HG02938 (cell line): Measurements from ENCODE around the gene DNAH8.

Source experiments
- ATAC-seq: cut with Tn5 transposase; IDR thresholded peaks from one replicate; pipeline ENCODE4 v1.9.1; 2021; ENCODE audit warnings: mild to moderate bottlenecking, moderate library complexity; ENCODE audit not compliant: unreplicated experiment

DNAH8 gene, protein sequence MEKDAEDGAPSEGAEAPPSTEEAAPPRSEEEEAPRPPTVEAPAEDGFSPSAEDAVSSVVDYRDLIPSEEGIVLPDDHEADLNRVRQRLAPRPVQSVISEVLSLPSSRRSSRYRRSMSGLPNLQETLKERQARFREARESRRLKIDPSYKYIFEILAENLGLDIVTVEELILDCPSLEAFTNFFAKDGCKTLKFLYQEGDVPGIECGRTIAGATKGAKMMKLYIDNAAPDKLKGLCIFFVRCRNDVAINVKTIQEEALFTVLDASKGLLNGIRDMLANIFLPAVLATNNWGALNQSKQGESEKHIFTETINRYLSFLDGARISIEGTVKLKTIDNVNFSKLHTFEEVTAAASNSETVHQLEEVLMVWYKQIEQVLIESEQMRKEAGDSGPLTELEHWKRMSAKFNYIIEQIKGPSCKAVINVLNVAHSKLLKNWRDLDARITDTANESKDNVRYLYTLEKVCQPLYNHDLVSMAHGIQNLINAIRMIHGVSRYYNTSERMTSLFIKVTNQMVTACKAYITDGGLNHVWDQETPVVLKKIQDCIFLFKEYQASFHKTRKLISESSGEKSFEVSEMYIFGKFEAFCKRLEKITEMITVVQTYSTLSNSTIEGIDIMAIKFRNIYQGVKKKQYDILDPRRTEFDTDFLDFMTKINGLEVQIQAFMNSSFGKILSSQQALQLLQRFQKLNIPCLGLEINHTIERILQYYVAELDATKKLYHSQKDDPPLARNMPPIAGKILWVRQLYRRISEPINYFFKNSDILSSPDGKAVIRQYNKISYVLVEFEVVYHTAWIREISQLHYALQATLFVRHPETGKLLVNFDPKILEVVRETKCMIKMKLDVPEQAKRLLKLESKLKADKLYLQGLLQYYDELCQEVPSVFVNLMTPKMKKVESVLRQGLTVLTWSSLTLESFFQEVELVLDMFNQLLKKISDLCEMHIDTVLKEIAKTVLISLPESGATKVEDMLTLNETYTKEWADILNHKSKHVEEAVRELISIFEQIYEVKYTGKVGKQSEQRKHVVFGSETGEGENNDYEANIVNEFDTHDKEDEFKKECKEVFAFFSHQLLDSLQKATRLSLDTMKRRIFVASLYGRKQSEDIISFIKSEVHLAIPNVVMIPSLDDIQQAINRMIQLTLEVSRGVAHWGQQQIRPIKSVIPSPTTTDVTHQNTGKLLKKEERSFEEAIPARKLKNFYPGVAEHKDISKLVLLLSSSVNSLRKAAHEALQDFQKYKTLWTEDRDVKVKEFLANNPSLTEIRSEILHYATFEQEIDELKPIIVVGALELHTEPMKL (N-terminal part only)

DNA sequence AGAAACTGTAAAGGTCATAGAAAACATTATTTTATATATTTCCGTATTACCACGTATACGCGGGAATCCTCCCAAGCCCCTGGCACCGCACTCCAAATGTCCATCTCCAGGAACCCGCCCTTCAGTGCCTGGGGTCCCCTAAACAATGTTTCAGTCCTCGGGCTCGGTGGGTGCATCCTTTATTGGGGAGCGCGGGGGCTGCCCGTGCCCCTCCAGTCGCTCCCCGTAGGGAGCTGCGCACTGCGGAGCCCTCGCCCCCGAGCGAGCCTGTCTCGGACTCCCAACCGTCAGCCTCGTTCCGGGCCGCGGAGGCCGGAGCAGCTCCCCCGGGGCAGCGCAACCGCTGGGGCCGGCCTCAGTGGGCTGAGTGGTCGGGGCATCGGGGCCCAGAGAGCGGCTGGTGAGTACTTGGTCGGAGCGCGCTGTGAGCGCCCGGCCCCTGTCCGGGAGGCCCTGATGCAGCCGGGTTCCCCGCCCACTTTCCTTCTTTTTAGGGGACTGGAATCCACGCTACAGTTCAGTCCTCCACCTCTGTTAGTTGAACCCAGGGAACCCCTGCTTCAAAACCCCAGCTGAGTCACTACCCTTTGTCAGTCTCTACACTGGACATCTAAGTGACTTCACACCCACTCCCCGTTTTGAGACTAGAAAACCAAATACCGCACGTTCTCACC is at the start of gene DNAH8:
DNAH8 (plus strand) TSS at position 296 of the 674 bp plus-strand sequence. CDS start 7,499 bp downstream, outside the sequence.
- no peak for ATAC-seq

DNA sequence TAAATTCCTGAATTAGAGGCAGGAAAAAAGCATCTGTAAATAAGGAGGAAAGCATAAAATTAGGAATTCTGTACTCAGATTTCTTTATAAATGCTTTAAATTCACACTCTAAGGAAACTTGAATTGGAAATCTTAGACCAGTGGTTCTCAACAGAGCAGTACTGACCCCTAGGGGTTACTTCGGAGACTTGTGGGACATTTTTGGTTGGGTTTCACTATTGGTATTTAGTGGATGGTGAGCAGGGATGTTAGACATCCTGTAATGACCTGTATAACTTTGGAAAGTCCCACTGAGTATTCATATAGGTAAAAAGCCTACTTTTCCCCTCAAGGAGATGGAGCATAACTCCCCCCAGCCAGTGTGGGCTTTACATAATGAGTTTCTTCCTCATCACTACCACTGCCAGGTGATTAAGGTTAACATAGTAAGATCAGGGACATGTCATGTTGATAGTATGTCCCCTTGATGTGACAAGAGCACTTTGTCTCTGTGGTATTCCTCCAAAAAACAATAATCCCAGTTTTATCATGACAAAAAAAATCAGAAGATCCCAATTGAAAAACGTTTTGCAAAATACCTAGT is 43.1 kb upstream of the DNAH8 start:
- peak; percentile 76 for ATAC-seq

DNA sequence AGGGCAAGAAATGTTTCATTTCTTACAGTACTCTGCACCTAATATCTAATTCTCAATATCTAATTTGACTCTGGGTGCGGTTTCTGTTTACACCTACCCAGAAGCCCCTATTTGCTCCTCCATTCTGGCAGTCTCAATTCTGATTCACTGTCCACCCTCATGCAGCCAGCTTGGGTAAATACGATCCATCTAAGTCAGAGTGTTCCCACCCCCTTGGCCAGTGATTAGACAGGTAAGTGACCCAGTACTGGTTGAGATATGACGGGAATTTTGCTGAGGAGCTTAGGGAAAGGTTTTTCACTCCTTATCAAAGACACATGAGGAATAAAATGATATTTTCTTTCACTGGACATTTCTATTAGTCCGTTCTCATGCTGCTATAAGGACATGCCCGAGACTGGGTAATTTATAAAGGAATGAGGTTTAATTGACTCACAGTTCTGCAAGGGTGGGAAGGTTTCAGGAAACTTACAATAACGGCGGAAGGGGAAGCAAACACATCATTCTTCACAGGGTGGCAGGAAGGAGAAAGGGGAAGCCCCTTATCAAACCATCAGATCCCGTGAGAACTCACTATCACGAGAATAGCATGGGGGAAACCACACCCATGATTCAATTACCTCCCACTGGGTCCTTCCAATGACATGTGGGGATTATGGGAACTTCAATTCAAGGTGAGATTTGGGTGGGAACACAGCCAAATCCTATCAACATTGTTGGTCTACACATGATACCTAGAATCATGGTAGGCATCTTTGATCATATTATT is 41.5 kb upstream of the DNAH8 start:
- ATAC-seq: no peak

DNA sequence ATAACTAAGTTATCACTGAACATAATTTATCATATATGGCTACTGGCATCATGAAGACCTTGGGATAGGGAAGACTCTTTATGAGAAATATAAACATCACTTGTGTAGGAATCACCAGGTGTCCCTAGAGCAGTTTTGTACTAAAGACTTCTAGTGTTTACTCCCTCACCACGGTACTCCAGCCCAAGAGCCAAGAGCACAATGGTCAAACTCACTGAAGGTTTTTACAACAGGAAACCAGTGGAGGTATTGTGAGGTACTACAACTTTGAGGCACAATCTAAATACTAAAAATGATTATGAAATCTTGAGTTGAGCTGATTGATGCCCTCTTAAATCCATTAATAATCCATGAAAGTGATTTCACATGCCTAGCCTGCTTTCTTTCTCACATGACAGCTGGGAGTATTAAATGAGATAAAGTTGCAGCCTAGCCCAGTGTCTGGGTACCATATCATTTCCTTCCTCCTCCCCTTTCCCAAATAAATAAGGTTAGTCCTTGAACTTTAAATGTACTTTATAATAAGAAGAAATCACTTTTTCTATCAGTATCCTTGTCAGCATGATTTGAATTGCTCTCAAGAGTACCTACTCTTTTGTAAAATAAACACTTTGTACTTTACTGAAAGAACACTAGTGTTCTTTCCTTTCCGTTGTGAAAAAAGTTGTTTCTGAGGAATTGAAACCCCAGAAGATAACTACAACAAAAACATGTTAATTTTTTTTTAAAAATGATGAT is 38.7 kb upstream of the DNAH8 start:
- ATAC-seq: no peak

DNA sequence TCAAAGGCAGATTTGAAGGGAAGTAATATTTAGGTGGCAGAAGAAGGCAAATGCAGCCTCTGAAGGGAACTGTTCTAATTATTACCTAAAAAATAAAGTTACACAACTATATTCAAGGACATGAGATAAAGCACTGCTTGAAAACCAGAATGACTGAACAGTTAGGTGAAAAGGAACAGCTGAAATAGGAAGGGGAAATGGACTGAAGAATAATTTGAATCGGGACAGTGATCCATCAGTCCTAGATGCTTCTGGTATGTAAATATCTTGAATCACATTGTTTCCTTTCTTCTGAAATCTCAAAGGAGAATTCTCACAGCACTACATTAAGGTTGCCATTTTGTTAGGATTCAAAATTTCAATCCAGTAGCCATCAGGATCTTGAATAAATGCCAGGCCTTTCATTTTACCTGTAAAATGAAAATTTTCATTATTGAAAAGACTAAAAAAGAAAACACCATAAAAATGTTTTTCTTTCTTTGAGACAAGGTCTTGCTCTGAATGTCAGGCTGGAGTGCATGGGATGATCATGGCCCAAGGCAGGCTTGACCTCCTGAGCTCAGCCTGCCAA is 38.1 kb upstream of the DNAH8 start:
- no peak for ATAC-seq

DNA sequence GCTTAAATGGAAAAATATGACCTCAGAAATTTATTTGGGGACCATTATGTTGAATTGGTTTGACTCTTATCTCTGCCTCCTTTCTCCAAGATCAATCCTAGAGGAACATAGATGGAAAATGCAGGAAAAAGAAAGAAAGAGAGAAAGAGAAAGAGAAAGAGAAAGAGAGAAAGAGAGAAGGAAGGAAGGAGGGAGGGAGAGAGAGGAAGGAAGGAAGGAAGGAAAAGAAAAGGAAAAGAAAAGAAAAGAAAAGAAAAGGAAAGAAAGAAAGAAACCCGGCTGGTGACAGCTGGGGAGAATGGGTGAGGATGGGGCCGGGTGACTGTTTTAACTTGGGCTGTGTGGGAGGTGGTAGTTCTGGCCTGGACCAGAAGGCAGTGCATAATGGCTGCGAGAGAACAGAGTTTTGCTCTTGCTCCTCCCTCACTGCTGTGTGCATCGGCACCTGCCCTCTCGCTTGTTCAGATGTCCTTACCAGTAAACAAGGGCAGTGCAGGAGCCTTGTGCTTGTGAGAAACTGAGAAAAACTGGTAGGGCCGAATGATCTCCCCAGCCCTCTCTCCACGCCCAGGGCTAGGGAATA is 36.8 kb upstream of the DNAH8 start:
- no peak for ATAC-seq

DNA sequence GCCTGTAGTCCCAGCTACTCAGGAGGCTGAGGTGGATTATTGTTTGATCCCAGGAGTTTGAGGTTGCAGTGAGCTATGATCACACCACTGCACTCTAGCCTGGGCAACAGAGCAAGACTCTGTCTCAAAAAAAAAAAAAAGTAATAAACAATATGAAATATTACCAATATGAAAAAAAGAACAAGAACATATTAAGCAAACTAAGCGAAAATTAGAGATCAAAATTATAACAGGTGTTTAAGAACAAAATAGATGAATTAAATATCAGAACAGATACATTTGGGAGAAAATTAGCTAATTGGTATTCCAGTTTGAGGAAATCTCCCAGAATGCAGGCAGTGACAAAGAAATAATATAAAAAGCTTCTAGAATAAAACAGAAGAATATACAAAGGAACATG is 35.4 kb upstream of the DNAH8 start:
- ATAC-seq: no peak

DNA sequence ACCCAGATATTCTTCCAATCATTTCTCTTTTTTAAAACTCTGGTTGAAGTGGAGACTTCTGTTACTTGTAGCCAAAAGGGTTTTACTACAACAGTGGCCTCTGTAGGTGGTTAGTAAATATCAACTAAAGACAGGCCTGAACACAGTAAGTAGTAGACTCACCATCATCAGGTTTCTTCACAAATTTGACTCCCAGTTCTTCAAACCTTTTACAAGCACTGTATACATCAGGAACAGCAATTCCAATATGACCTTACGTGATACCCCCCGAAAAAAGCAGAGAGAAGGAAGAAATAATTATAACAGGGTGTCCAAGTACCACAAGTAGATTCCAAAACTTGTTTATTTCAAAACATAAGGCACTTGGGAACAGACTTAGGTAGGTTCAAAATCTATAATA is 33.3 kb upstream of the DNAH8 start:
- no peak for ATAC-seq

DNA sequence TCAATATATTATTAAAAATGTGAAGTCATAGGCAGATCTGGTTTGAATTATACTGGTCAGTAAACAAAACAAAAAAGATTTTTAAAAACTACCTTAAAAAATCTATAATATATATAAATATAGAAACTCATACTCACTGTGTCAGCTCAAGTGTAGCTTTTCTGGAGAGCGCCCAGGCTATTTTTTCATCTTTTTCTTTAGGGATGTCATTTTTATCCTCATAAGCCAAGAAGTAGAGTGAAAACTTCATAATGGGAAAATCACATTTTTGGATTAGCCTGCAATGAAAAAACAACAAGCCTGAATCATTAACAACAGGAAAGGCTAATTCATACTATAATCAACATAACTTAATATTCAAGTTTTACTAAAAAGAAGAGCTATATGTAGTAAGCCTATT is 30.9 kb upstream of the DNAH8 start:
- no peak for ATAC-seq

DNA sequence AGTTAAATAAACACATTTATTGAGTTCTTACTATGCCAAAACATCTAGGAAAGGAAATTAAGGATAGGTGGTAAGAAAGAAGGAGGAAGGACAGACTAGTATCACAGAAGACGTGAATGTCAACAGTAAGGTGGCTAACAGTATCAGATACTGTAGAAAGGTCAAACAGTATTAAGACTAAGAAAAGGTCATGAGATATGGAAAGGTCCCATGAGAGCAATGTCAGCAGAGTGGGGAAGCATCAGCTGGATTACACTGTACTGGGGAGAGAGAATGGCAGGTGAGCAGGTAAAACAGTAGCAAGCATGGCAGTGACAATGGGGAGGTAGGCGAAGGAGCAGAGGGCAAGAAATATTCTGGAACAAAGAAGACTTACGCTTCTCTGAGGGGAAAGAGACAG is 30.2 kb upstream of the DNAH8 start:
- ATAC-seq: no peak

DNA sequence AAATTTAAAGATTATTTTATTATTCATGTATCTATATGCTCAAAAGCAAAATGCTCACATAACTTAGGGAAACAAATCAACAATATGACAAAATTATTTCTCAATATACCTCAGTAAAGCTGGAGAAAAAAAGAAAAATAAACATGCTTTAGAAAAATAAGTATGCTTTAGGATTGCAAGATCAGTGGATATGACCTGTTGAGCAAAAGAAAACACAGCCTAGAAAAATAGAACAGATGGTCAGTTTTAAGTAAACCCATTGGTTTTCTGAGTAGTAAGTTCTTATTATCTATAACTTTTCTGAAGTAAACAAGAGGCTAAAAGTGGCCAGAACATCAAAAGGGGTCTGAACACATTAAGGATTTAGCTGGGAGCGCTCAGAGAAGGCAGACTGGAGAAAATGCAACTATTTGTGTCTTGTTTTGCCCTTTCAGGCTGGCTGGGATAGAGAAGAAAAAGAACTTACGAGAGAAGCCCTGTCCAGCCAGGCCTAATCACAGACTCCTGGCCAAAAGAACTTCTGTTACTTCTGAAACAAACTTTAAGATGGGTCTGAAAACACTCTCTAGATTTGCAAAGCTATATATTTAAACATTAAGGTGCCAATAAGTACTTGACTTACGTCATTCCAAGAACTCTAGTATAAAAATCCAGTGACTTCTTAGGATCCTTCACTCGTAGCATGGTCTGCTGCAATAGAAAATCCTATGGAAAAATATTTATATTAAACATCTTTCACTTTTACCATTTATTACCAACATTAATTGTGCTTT is 28.7 kb upstream of the DNAH8 start:
- no peak for ATAC-seq

DNA sequence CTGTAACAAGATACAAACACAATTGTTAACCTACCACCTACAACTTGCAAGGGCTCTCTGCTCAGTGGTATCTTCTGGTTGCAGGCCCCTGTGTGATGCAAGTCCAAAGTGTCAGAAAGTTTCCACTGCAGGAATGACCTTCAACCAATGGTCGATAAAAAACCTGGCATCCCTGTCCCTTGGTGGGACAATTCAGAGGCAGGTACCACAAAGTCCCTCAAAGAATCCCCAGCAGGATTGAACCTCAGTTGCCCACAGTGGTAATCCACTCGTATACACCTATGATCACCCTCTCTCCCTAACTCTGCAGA is 28.1 kb upstream of the DNAH8 start:
- ATAC-seq: no peak

DNA sequence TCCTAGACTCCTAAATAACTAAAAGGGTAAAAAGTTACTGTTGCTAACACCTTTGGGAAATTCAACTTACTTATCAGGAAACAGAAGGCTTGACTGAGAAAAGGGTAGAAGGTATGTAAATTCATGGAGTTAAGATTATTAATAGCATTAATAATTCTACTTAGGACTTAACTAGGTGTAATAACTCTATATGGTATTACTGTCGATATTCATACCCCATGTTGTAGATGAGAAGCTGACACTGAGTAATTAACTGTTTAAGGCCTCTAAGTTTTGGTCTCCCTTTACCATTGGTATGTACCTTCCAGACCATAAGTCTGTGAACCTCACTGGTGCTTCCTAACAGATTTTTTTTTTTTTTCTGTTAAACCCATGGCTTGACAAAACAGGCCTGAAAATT is 27.6 kb upstream of the DNAH8 start:
- no peak for ATAC-seq

DNA sequence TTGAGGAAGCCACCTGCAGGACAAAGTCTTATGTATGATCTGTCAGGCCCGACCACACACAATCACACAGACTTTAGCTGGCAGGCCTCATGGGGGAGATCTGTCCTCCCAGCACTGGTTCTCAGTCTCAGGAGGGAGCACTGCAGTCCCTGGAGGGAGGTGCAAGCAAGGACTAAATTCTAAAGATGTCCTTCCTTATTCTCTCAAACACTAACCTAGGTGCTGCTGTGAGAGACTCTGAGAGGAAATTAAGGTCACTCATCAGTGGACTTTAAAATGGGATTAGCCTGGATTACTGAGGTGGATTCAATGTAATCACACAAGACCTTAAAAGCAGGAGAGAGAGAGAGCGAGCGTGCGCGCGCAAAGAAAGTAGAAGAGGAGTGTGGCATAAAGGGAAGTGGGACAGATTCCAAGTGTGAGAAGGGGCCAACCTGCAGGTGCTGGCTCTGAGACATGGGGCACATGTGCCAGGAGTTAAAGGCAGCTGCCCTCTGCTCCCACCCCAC is 26.5 kb upstream of the DNAH8 start:
- ATAC-seq: no peak

DNA sequence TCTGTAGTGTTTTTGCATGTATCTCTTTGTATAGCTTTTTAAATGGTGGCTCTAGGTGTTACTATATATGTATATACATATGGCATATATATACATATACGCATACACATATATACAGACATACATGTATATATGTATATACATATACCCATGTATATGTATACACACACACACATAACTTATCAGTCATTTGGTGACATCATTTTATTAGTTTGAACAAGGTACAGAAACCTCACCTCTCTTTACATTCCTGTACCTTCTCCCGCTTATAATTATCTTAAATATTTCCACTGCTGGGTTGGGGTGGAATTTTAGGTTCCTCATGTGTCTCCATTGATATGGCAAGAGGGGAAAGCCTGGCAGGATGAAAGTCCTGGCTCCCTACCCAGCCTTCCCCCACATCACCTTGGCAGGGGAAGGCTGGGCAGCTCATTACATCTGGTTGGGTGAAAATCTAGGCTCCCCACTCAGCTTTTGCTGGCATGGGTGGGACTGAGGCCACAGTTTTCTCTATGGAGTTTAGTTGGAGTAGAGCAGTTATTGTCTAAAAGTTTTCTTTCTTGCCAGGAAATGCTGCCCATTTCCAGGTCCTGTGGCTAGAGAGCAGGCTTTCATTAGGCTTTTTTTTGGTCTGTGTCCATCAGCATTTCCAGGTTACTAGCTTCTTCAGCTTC is 19.7 kb upstream of the DNAH8 start:
- ATAC-seq: no peak

DNA sequence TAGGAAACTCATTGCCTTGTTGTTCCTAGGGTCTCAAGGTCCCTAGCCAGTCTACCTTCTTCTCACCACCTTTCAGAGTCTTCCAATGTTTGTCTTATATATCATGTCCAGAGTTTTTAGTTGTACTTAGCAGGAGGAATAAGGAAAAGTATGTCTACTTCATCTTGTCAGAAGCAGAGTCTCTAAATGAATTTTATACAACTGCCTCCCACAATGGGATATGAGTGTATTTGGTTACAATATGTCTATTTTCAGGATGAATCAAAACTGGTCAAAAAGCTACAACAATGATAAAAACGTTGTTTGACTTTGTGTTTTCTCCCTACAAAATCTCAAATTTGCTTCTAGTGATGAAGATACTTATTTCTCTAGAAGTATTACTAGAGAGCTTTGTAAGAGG is 19.2 kb upstream of the DNAH8 start:
- ATAC-seq: no peak

DNA sequence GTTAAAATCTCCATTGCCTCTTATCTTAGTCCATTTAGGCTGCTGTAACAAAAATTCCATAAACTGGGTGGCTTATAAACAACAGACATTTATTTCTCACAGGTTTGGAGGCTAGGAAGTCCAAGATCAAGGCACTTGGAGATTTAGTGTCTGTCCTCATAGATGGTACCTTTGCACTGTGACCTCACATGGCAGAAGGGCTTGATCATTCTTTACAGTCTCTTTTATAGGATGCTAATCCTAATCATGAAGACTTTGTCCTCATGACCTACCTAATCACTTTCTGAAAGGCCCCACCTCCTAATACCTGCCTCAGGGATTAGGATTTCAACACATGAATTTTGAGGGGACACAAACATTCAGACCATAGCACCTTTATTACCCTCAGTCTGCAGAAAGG is 18.8 kb upstream of the DNAH8 start:
- ATAC-seq: no peak
